Motor neuron (in vitro differentiated cells): ENCODE data around the gene BCL7C. TPM values are rescaled to one million over a fixed set of nuclear protein-coding genes. Genes with fewer than 3 reads are reported as not detected.

ENCODE experiments used
- ATAC-seq, 8 experiments: fragments of 200-7000 bp; cut with Tn5 transposase; replicated peaks in 6 of 8; 2 replicates each; pipeline ENCODE4 v1.8.0; 2021; ENCODE audit warnings: mild to moderate bottlenecking in 8 of 8, moderate library complexity in 8 of 8
- H3K27ac ChIP-seq, 2 donors: fragments of 250-450 bp; sonication (Bioruptor Pico); 2 replicates each; pipeline ENCODE4 v1.9.0; 2021; ENCODE audit warnings: antibody characterized with exemption in 2 of 2, mild to moderate bottlenecking in 2 of 2, moderate library complexity in 1 of 2
- H3K4me1 ChIP-seq, 2 donors: fragments of 250-450 bp; sonication (Bioruptor Pico); replicated peaks in 1 of 2; 2 replicates each; pipeline ENCODE4 v1.6.1; 2021; ENCODE audit warnings: antibody characterized with exemption in 2 of 2, mild to moderate bottlenecking in 2 of 2, moderate library complexity in 1 of 2
- H3K4me3 ChIP-seq, 5 donors: fragments of 250-450 bp; sonication (Bioruptor Pico); 2 replicates each; pipeline ENCODE4 v1.9.0; 2021; ENCODE audit warnings: antibody characterized with exemption in 5 of 5, mild to moderate bottlenecking in 5 of 5, moderate library complexity in 4 of 5
- WGBS, 10 experiments: fragments of 450-650 bp; shearing (Covaris generic); methylation state at CpG; one replicate each; pipeline ENCODE4 v1.0.0; 2022; 5-methylcytosine and 5-hydroxymethylcytosine counted together
- in situ Hi-C, 9 experiments: fragments of 400-800 bp; cut with MboI; loops; one replicate each; pipeline ENCODE4 v1.15.0; 2021; ENCODE audit warnings: low sequenced_read_pairs in 9 of 9, low pct_unique_long_range_greater_than_20kb in 2 of 9; ENCODE audit not compliant: unreplicated experiment in 9 of 9
- total RNA-seq, 8 experiments: library from RNA; unstranded; fragments of 300-600 nt; gene quantifications; 2 replicates each; pipeline versions ENCODE4 v1.2.3 to v1.2.4, GENCODE V29; 2022

Gene BCL7C
- total RNA-seq, 8 experiments from 2014 or later, result 16.7 to 40.3 (median 20.5) TPM

DNA sequence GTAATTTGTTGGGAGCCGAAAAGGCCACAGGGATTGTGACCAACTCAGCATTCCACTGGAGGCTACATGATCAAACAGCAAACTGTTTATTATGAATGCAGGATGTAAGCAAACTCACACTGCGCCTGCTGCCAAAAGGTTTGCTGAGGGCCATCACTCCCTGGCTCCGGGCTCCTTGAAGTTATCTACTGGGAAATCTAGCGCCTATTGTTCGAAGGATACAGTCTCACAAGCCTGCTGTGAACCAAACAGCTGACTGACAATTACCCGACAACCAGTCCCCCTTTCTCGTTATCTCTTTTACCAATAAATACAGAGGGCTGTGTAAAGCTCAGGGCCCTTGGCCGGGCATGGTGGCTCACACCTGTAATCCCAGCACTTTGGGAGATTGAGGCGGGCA is 52.5 kb downstream of the BCL7C start:
- ATAC-seq, result no peak
- in situ Hi-C loops, result loop anchor here in 1 of 9 experiments (10.0 kb wide), 1 partner anchor 73 kb away; no protein-coding TSS in a partner anchor
- WGBS, 10 experiments, result 63 to 100% (median 96%) methylated on average over 1 to 5 of the region's 9 CpGs; no CpG with 5 or more reads in 3 of the 10 experiments

DNA sequence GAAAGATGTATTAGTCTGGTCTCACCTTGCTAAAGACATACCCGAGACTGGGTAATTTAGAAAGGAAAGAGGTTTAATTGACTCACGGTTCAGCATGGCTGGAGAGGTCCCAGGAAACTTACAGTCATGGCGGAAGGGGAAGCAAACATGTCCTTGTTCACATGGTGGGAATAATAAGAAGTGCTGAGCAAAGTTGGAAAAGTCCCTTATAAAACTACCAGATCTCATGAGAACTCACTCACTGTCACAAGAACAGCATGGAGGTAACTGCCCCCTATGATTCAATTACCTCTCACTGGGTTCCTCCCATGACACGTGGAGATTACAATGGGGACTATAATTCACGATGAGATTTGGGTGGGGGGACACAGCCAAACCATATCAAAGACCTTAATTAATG is 53.3 kb downstream of the BCL7C start:
- ATAC-seq, result no peak
- Histone ChIP-seq H3K4me3 (no peak overlapping the region), H3K27ac (no peak overlapping the region), H3K4me1 (no peaks in the 10 kb centered on the region)
- 20 to 92% (median 68%) methylated on average over 1 to 5 of the region's 5 CpGs; no CpG with 5 or more reads in 2 of the 10 experiments for WGBS, 10 experiments
- in situ Hi-C loops, result loop anchor here in 1 of 9 experiments (10.0 kb wide), 1 partner anchor 74 kb away; no protein-coding TSS in a partner anchor

More for the DNA sequence above, 52.5 kb downstream of the BCL7C start:
- Histone ChIP-seq H3K4me3 (no peak overlapping the region), H3K27ac (no peak overlapping the region), H3K4me1 (no peaks in the 10 kb centered on the region)

DNA sequence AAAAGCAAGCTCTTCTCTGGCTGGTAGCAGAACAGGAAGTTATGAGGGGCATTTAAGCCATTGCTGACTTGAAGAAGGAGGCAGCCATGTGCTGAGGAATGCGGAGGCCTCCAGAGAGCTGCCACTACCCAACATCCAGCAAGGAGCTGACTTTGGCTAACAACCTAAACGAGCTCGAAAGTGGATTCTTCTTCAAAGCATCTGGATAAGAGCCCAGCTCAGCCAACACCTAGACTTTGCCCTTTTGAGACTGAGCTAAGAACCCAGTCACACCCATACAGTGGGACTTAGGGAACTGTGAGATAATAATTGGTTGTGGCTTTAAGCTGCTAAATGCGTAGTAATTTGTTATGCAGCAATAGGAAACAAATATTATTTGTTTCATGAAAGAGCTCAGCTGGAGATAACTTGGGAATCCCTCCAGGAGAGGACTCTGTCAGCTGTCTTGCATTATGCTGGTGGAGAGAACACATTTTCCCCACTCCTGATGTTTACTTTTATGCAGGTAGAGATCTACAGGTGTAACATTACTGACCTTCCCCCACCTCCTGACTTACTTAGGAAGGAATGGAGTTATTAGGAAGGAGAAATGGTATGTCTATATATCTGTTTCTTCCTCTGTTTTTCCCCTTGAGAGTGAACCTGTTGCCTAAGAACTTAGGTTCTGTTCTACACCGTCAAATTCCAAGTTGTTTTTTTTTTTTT is 54.2 kb downstream of the BCL7C start:
- Histone ChIP-seq H3K4me1 (no peaks in the 10 kb centered on the region), H3K27ac (no peak overlapping the region), H3K4me3 (no peak overlapping the region)
- in situ Hi-C loops, result loop anchor here in 1 of 9 experiments (10.0 kb wide), 1 partner anchor 75 kb away; no protein-coding TSS in a partner anchor
- 25 to 90% (median 79%) methylated on average over 1 to 5 of the region's 5 CpGs; no CpG with 5 or more reads in 1 of the 10 experiments for WGBS, 10 experiments
- peak in 2 of 8 experiments; percentile 62 to 91 for ATAC-seq

DNA sequence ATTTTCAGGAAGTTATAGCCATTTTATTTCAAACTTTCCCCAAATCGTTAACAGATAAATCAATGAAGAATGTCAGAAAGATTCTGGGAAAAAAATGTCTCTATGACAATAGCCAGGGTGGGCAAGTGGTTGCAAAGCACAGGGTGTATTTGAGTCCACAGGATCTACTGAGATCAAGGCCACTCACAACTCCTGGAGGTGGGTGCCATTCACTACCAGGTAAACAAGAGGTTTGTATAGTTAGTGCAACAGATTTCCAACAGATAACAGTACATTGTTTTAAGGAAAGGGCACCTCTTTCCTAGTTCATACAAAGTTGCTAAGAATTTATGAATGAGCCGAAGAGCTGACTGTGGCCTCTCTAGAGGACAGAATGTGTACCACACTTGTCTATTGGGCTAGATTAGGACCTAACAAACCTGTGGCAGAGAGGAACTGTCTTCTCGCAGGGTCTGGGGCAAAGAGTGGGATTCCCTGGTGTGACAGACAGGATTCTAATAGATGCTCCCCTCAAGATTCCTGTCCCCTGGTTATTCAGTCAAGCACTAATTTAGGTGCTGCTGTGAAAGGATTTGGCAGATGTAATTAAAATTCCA is 54.9 kb downstream of the BCL7C start:
- Histone ChIP-seq H3K27ac (no peak overlapping the region), H3K4me1 (no peaks in the 10 kb centered on the region), H3K4me3 (no peak overlapping the region)
- ATAC-seq, result peak in 2 of 8 experiments; percentile 43 to 53
- WGBS, 10 experiments, result 17 to 73% (median 54%) methylated on average over 1 to 3 of the region's 3 CpGs
- in situ Hi-C loops, result no loop called here

DNA sequence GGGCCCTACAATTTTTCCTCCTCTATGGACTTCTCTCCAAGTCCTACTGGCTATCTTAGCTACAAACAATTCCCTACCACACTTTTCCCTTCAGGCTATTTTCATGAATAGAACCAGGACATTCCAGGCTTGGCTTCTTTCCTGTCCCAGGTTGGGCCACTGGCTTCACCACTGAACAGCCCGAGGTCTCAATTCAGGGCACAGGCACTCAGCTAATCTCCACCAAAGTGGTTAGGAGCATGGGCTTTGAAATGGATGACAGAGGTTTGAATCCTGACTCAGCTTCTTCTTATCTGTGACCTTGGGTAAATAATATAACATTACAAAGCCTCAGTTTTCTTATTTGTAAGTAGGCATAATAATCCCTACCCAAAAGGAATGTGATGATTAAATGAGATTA is 56.0 kb downstream of the BCL7C start:
- ATAC-seq, result no peak
- WGBS, 10 experiments, result 57 to 100% (median 71%) methylated on average over 1 of the region's 1 CpG; no CpG with 5 or more reads in 6 of the 10 experiments
- Histone ChIP-seq H3K27ac (no peak overlapping the region), H3K4me1 (no peaks in the 10 kb centered on the region), H3K4me3 (no peak overlapping the region)
- in situ Hi-C loops, result no loop called here

Other genes starting within 250 kb of the BCL7C start
- gene PRR14, start 243.1 kb downstream of the BCL7C start, total RNA-seq, result 10 to 100 TPM; 12.4 to 30.7 (median 19.9) TPM
- 10 to 100 TPM; 17.4 to 53.3 (median 29.4) TPM for gene FBRS, start 235.6 kb downstream of the BCL7C start, total RNA-seq
- 10 to 100 TPM in 5 of 8 experiments, 1 to 10 TPM in 3; 6.1 to 47.8 (median 11.3) TPM for gene SRCAP, start 194.9 kb downstream of the BCL7C start, total RNA-seq
- 10 to 100 TPM; 12.0 to 35.7 (median 18.6) TPM for gene PHKG2, start 145.7 kb downstream of the BCL7C start, total RNA-seq
- gene CFAP119, start 132.0 kb downstream of the BCL7C start, total RNA-seq, result 10 to 100 TPM in 5 of 8 experiments, 1 to 10 TPM in 3; 4.5 to 24.1 (median 11.4) TPM
- 100 to 1,000 TPM in 2 of 8 experiments, 10 to 100 TPM in 6; 65.9 to 124 (median 90.3) TPM for gene RNF40, start 131.8 kb downstream of the BCL7C start, total RNA-seq
- gene ZNF629, start 106.9 kb downstream of the BCL7C start, total RNA-seq, result 10 to 100 TPM in 7 of 8 experiments, 1 to 10 TPM in 1; 7.9 to 32.4 (median 21.1) TPM
- 1 to 10 TPM in 2 of 8 experiments, under 1 TPM in 6; 0.38 to 2.9 (median 0.66) TPM for gene CTF1, start 2.5 kb upstream of the BCL7C start, total RNA-seq
- 10 to 100 TPM; 10.4 to 49.8 (median 31.4) TPM for gene FBXL19, start 29.5 kb upstream of the BCL7C start, total RNA-seq
- gene ORAI3, start 55.0 kb upstream of the BCL7C start, total RNA-seq, result 10 to 100 TPM in 3 of 8 experiments, 1 to 10 TPM in 5; 4.4 to 37.4 (median 6.8) TPM
- 10 to 100 TPM in 2 of 8 experiments, 1 to 10 TPM in 6; 3.5 to 17.0 (median 6.6) TPM for gene SETD1A, start 63.7 kb upstream of the BCL7C start, total RNA-seq
- 10 to 100 TPM in 1 of 8 experiments, 1 to 10 TPM in 6, under 1 TPM in 1; 0.67 to 68.7 (median 1.6) TPM for gene HSD3B7, start 91.1 kb upstream of the BCL7C start, total RNA-seq
- gene STX1B, start 116.6 kb upstream of the BCL7C start, total RNA-seq, result 10 to 100 TPM in 4 of 8 experiments, 1 to 10 TPM in 2, under 1 TPM in 2; 0.45 to 20.9 (median 10.0) TPM
- 10 to 100 TPM; 14.0 to 47.5 (median 24.3) TPM for gene STX4, start 139.5 kb upstream of the BCL7C start, total RNA-seq
- gene ZNF668, start 180.2 kb upstream of the BCL7C start, total RNA-seq, result 10 to 100 TPM in 3 of 8 experiments, 1 to 10 TPM in 5; 7.5 to 17.6 (median 9.1) TPM
- gene ZNF646, start 180.3 kb upstream of the BCL7C start, total RNA-seq, result 10 to 100 TPM in 7 of 8 experiments, 1 to 10 TPM in 1; 9.8 to 23.0 (median 12.6) TPM
- gene PRSS53, start 194.9 kb upstream of the BCL7C start, total RNA-seq, result 1 to 10 TPM in 7 of 8 experiments, under 1 TPM in 1; 0.36 to 6.0 (median 3.5) TPM
- 100 to 1,000 TPM in 1 of 8 experiments, 10 to 100 TPM in 7; 53.8 to 109 (median 72.4) TPM for gene VKORC1, start 200.7 kb upstream of the BCL7C start, total RNA-seq
- gene BCKDK, start 214.3 kb upstream of the BCL7C start, total RNA-seq, result 10 to 100 TPM; 14.1 to 46.8 (median 19.6) TPM
- 10 to 100 TPM; 27.9 to 64.3 (median 54.0) TPM for gene KAT8, start 223.6 kb upstream of the BCL7C start, total RNA-seq
- gene PRSS8, start 241.7 kb upstream of the BCL7C start, total RNA-seq, result 1 to 10 TPM in 1 of 8 experiments, under 1 TPM in 6, not detected in 1; 0.21 to 1.1 (median 0.55) TPM